ENCODE measurements around the gene FRMD4B.
A peak's percentile ranks its signal among the peaks of the same experiment; 100 is the strongest.
"Not testable (repeated sequence)": the region's sequence is repeated elsewhere in the genome, so short reads cannot be mapped to it uniquely, and the experiment has no call there.

Gene FRMD4B

DNA sequence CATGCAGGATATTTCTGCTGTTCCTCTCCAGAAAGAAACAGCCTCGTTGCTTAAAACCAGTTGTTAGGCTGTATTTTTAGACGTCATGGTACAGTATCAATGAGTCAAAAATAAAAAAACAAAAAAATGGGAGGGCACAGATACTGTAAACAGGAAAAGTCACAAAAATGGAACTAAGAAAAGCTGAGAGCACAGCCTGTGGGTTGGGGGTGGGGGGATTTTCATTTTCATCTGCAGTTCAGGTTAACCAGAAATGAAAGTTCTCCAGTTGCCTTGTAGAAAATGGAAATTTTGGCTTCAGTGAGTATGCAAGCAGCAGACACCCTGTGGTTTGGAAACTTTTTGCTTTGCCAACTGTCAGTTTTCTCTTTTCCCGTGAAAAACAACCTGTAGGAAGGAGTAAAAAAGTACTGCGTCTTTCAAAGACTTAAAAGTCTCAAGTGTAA lies 59.0 kb downstream of the FRMD4B start:
- H3K4me3 ChIP-seq (ENCODE audit: low read depth, low read length): peak overlapping the region; percentile 5
- TF ChIP-seq, protein P1, sequence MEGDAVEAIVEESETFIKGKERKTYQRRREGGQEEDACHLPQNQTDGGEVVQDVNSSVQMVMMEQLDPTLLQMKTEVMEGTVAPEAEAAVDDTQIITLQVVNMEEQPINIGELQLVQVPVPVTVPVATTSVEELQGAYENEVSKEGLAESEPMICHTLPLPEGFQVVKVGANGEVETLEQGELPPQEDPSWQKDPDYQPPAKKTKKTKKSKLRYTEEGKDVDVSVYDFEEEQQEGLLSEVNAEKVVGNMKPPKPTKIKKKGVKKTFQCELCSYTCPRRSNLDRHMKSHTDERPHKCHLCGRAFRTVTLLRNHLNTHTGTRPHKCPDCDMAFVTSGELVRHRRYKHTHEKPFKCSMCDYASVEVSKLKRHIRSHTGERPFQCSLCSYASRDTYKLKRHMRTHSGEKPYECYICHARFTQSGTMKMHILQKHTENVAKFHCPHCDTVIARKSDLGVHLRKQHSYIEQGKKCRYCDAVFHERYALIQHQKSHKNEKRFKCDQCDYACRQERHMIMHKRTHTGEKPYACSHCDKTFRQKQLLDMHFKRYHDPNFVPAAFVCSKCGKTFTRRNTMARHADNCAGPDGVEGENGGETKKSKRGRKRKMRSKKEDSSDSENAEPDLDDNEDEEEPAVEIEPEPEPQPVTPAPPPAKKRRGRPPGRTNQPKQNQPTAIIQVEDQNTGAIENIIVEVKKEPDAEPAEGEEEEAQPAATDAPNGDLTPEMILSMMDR (IDR thresholded peaks at IDR 0.05; ENCODE audit: borderline replicate concordance, insufficient read depth, low read depth, low read length): no peak

DNA sequence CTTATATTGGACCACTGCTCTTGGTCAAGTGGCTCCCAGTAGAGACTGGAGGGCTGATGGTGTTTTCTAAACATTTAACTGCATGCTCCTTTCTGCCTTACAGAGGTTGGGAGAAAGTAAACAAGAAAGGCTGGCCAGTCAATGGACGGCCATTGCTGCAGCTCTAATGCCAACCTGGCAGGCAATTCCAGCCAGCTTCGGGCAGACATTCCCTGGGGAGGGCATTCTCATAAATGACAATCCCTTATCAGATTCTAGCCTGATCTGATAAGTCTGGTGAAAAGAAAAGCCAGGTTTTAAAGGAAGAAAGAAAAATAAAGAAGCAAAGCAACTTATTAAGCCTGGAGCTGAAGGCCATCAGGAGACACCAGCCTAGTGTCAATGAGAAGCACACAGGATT lies 60.7 kb downstream of the FRMD4B start:
- TF ChIP-seq, protein P1 (IDR thresholded peaks at IDR 0.05; ENCODE audit: borderline replicate concordance, insufficient read depth, low read depth, low read length): no peak
- H3K4me3 ChIP-seq (ENCODE audit: low read depth, low read length): no peak overlapping the region

DNA sequence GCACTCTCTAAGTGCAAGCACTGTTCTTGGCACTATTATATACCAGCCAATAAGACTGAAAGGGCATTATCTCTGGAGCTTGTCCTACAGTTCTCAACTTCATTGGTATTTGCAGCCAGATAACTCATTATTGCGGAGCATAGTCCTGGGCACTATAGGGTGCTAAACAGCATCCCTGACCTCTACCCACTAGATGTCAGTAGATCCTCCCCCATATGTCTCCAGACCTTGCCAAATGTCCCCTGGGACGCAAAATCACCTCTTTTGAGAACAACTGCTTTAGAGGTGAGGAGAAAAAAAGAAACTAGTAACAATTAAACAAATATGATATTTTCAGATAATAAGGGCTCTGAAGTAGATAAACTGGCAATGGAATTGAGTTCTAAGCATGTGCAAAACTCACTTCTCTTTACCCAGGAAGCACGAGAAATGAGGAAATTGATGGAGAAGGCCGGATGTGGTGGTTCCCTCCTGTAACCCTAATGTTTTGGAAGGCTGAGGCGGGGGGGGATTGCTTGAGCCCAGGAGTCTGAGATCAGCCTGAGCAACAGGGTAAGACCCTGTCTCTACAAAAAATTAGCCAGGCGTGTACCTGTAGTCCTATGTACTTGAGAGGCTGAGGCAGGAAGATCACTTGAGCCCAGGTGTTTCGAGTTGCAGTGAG lies 61.4 kb downstream of the FRMD4B start:
- no peak overlapping the region for H3K4me3 ChIP-seq (ENCODE audit: low read depth, low read length)
- TF ChIP-seq, protein P1 (IDR thresholded peaks at IDR 0.05; ENCODE audit: borderline replicate concordance, insufficient read depth, low read depth, low read length): peak; percentile 63

DNA sequence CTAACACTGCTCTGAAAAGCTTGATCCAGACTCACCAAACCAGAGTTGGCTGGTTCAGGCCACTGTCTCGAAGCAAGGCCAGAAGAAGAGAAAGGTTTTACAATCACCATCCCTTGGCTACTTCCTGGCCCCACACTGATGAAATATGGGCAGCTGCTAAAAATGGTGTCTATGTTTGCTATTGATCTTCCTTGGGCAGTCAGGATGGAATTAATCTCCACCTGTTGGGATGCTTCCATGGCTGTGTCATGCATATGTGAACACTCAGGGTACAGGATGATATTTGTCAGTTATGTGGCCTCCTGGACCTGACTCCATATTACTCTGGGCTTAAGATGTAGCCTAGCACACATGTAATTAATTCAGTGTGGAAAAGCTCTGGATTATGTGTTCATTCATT lies 61.9 kb downstream of the FRMD4B start:
- TF ChIP-seq, protein P1 (IDR thresholded peaks at IDR 0.05; ENCODE audit: borderline replicate concordance, insufficient read depth, low read depth, low read length): no peak
- H3K4me3 ChIP-seq (ENCODE audit: low read depth, low read length): no peak overlapping the region

DNA sequence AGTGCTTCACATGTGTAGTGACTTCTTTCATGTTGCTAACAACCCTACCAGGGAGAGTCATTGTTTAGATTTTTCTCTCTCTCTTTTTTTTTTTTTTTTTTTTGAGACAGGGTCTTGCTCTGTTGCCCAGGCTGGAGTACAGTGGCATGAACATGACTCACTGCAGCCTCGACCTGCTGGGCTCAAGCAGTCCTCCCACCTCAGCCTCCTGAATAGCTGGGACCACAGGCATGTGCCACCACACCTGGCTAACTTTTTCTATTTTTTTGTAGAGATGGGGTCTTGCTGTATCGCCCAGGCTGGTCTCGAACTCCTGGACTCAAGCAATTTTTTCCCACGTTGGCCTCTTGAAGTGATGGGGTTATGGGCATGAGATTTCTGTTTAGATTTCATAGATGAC lies 63.4 kb downstream of the FRMD4B start:
- not testable (repeated sequence) for H3K4me3 ChIP-seq (ENCODE audit: low read depth, low read length)

DNA sequence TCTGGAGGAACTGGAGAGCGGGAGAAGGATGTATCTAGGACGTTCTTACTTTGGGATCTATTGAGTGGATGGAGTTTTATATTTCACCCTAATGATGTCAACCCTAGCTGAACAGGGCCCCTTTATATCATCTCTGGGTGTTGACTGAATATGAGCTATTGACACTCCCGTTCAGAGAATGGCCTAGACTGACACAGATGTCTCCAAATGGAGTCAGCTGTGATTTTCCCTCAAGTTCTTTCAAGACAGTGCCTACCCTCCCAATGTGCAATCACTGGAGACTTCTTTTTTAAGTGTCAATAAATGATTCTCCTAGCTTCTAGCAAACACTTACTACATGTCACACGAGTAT lies 63.8 kb downstream of the FRMD4B start:
- H3K4me3 ChIP-seq (ENCODE audit: low read depth, low read length): no peak overlapping the region
- TF ChIP-seq, protein P1 (IDR thresholded peaks at IDR 0.05; ENCODE audit: borderline replicate concordance, insufficient read depth, low read depth, low read length): no peak

DNA sequence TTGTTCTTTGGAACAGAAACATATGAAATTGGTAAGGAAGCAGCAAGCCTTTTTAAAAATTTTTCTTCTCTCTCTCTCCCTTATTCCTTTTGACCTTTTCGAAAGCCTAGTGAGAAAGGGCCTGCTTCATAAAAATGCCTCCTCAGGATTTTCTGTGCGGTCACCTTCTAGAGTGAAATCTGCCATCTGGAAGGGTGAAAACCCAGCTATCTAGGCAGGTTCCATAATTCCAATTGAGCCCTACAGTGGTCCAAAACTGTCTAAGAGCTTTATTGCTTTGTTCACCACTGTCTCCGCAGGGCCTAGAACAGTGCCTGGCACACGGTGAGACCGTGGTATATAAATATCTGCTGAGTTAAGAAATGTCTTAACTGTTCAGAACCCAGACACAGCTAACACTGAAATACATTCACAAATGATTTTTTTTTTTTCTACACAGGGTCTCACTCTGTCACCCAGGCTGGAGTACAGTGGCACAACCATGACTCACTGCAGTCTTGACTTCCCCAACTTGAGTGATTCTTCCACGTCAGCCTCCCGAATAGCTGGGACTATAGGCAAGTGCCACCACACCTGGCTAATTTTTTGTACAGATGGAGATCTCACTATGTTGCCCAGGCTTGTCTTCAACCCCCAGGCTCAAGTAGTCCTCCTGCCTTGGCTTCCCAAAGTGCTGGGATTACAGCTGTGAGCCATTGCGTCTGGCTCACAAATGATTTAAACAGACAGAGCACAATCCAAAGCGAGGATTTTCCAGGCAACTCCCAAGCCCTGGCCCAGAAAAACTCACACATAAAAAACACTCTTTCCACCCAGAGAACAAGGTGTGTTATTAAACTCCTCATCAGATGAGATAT lies 64.4 kb downstream of the FRMD4B start:
- H3K4me3 ChIP-seq (ENCODE audit: low read depth, low read length): no peak overlapping the region
- TF ChIP-seq, protein P1 (IDR thresholded peaks at IDR 0.05; ENCODE audit: borderline replicate concordance, insufficient read depth, low read depth, low read length): no peak

All from GM12875 (cell line).